Calu3 (cell line): ENCODE results near the gene ARPP21. TPM values are rescaled to one million over a fixed set of nuclear protein-coding genes. Genes with fewer than 3 reads are reported as not detected.

Experiments used
- BruUV-seq: library from RNA; stranded (reverse); fragments of 400-500 nt; replicated peaks from 2 replicates; lab custom pipeline; 2021; lab: Mats Ljungman, UMichigan
- CTCF ChIA-PET: fragments of 300-600 bp; sonication (Branson Sonifier 250); formaldehyde crosslinking; loops from one replicate; lab custom pipeline; 2022; ENCODE audit warnings: antibody characterized with exemption; lab: Charles Lee
- DNase-seq: peaks from one replicate; pipeline ENCODE4 v3.0.0; 2022
- H3K27ac Mint-ChIP-seq: one replicate; pipeline ENCODE4 v1.8.0; 2022; ENCODE audit warnings: mixed read lengths; ENCODE audit not compliant: unreplicated experiment
- H3K27me3 Mint-ChIP-seq: one replicate; pipeline ENCODE4 v1.8.0; 2022; ENCODE audit warnings: mixed read lengths; ENCODE audit not compliant: unreplicated experiment
- H3K36me3 Mint-ChIP-seq: one replicate; pipeline ENCODE4 v1.8.0; 2022; ENCODE audit warnings: mild to moderate bottlenecking, moderate library complexity, mixed read lengths; ENCODE audit not compliant: insufficient read depth, unreplicated experiment
- H3K4me1 Mint-ChIP-seq: one replicate; pipeline ENCODE4 v1.8.0; 2022; ENCODE audit warnings: mild to moderate bottlenecking, low read depth, mixed read lengths; ENCODE audit not compliant: unreplicated experiment
- H3K4me3 Mint-ChIP-seq: one replicate; pipeline ENCODE4 v1.8.0; 2022; ENCODE audit warnings: mild to moderate bottlenecking, low read depth, moderate library complexity, mixed read lengths; ENCODE audit not compliant: unreplicated experiment
- H3K9me3 Mint-ChIP-seq: one replicate; pipeline ENCODE4 v1.8.0; 2022; ENCODE audit warnings: low read depth, mixed read lengths; ENCODE audit not compliant: unreplicated experiment
- CTCF ChIP-seq: fragments of 200-600 bp; IDR thresholded peaks from one replicate; pipeline ENCODE4 v1.8.0; 2022; ENCODE audit warnings: antibody characterized with exemption; ENCODE audit not compliant: unreplicated experiment
- intact Hi-C: fragments of 100-400 bp; cut with micrococcal nuclease; formaldehyde crosslinking; loops from one replicate; pipeline ENCODE4 v1.10.0; 2022; ENCODE audit not compliant: unreplicated experiment
- total RNA-seq: library from RNA; stranded (reverse); gene quantifications from 2 replicates; pipeline ENCODE4 v1.2.3, GENCODE V29; 2022

ARPP21 gene
- total RNA-seq, 1 experiment from 2014 or later = not detected

- CTCF ChIA-PET = no interaction called here
- Mint-ChIP-seq H3K27ac (no peak overlapping the region), H3K9me3 (no peaks in the 10 kb centered on the region), H3K4me3 (no peak overlapping the region), H3K36me3 (no peaks in the 10 kb centered on the region), H3K4me1 (no peaks in the 10 kb centered on the region), H3K27me3 (no peaks in the 10 kb centered on the region)
- intact Hi-C loops = no loop called here
- DNase-seq = no peak
- BruUV-seq = no TSS peak
- TF ChIP-seq CTCF = no peak
Measured at GRCh38 chr3:35597490-35597889, 41.8 kb upstream of the ARPP21 start.

GRCh38 chr3:35598804-35599203 is 40.5 kb upstream of the ARPP21 start:
- TF ChIP-seq CTCF = no peak
- H3K27ac Mint-ChIP-seq = no peak overlapping the region
- H3K4me3 Mint-ChIP-seq = no peak overlapping the region
- BruUV-seq = no TSS peak
- no peaks in the 10 kb centered on the region for H3K36me3 Mint-ChIP-seq
- DNase-seq = no peak
- H3K27me3 Mint-ChIP-seq = no peaks in the 10 kb centered on the region
- H3K4me1 Mint-ChIP-seq = no peaks in the 10 kb centered on the region
- CTCF ChIA-PET = no interaction called here
- intact Hi-C loops = no loop called here
- no peaks in the 10 kb centered on the region for H3K9me3 Mint-ChIP-seq

- Mint-ChIP-seq H3K27ac (no peak overlapping the region), H3K9me3 (no peaks in the 10 kb centered on the region), H3K27me3 (no peaks in the 10 kb centered on the region), H3K36me3 (no peaks in the 10 kb centered on the region), H3K4me1 (no peaks in the 10 kb centered on the region), H3K4me3 (no peak overlapping the region)
- BruUV-seq = no TSS peak
- DNase-seq = no peak
- TF ChIP-seq CTCF = no peak
- CTCF ChIA-PET = no interaction called here
- intact Hi-C loops = no loop called here
Measured at GRCh38 chr3:35601959-35602358, 37.4 kb upstream of the ARPP21 start.

GRCh38 chr3:35602395-35602936 is 36.9 kb upstream of the ARPP21 start:
- intact Hi-C loops = no loop called here
- CTCF ChIA-PET = interaction anchor here (0.6 kb wide), 1 partner anchor 17 kb away, joined by 4 read pairs; no protein-coding TSS in a partner anchor
- no TSS peak for BruUV-seq
- no peak overlapping the region for H3K27ac Mint-ChIP-seq
- no peaks in the 10 kb centered on the region for H3K36me3 Mint-ChIP-seq
- DNase-seq = no peak
- H3K4me1 Mint-ChIP-seq = no peaks in the 10 kb centered on the region
- H3K4me3 Mint-ChIP-seq = no peak overlapping the region
- H3K9me3 Mint-ChIP-seq = no peaks in the 10 kb centered on the region
- H3K27me3 Mint-ChIP-seq = no peaks in the 10 kb centered on the region
- TF ChIP-seq CTCF = no peak
